Gastroesophageal sphincter (tissue), 4 donors: ENCODE data around the gene ARID2. TPM values are rescaled to one million over a fixed set of nuclear protein-coding genes. Genes with fewer than 3 reads are reported as not detected.

Source experiments
- ATAC-seq: fragments of 150-250 bp; one replicate; pipeline ENCODE4 v1.9.1; 2016; ENCODE audit warnings: mild to moderate bottlenecking, moderate library complexity
- H3K27ac ChIP-seq, 4 donors: fragments of 200-600 bp; sonication (generic) in 3 of 4; 1 replicate in 3 of 4; 2 replicates in 1 of 4; pipeline ENCODE4 v1.5.1; 2016 to 2019
- H3K27me3 ChIP-seq: fragments of 200-600 bp; sonication (generic); one replicate; pipeline ENCODE4 v1.5.1; 2019
- H3K36me3 ChIP-seq, 2 donors: fragments of 200-600 bp; sonication (generic); one replicate each; pipeline ENCODE4 v1.5.1; 2019; ENCODE audit warnings: control low read depth in 1 of 2
- H3K4me1 ChIP-seq, 3 donors: fragments of 200-600 bp; sonication (generic); 1 replicate in 2 of 3; 2 replicates in 1 of 3; pipeline ENCODE4 v1.5.1; 2016 to 2019; ENCODE audit warnings: control low read depth in 2 of 3
- H3K4me3 ChIP-seq, 2 donors: fragments of 200-600 bp; sonication (generic); one replicate each; pipeline ENCODE4 v1.5.1; 2019; ENCODE audit warnings: mild to moderate bottlenecking in 1 of 2, moderate library complexity in 1 of 2
- H3K9me3 ChIP-seq, 3 donors: fragments of 200-600 bp; sonication (generic); one replicate each; pipeline ENCODE4 v1.5.1; 2017 to 2019; ENCODE audit warnings: control low read depth in 2 of 3
- EP300 ChIP-seq: sonication (generic); formaldehyde crosslinking; IDR thresholded peaks from one replicate; pipeline ENCODE4 v1.6.1; 2017; ENCODE audit warnings: antibody characterized with exemption, mild to moderate bottlenecking
- POLR2A ChIP-seq, 2 donors: fragments of 450-650 bp; IDR thresholded peaks; one replicate each; pipeline ENCODE4 v1.6.1; 2017; ENCODE audit warnings: antibody characterized with exemption in 2 of 2, mild to moderate bottlenecking in 2 of 2, moderate library complexity in 1 of 2
- POLR2AphosphoS5 ChIP-seq: sonication (generic); formaldehyde crosslinking; IDR thresholded peaks from one replicate; pipeline ENCODE4 v1.6.1; 2017; ENCODE audit warnings: antibody characterized with exemption
- WGBS, 2 donors: methylation state at CpG; one replicate each; pipeline ENCODE4 v1.1.5; 2018; ENCODE audit warnings: low coverage in 1 of 2; 5-methylcytosine and 5-hydroxymethylcytosine counted together
- total RNA-seq, 4 donors: library from RNA; depleted of rRNA; stranded (reverse); fragments of >200 nt; gene quantifications; one replicate each; pipeline ENCODE4 v1.1.0, GENCODE V29; 2016
- TF ChIP-seq, protein P1 (sequence below), 4 experiments: fragments of 200-600 bp in 2 of 4; fragments of 450-650 bp in 2 of 4; sonication (generic) in 1 of 4; IDR thresholded peaks; one replicate each; pipeline ENCODE4 v1.5.1; 2017 to 2019; ENCODE audit warnings: antibody characterized with exemption in 4 of 4, mild to moderate bottlenecking in 2 of 4, moderate library complexity in 2 of 4

The ARID2 gene
- total RNA-seq, 4 donors from 2014 or later = 28.9 to 49.0 (median 32.1) TPM

DNA sequence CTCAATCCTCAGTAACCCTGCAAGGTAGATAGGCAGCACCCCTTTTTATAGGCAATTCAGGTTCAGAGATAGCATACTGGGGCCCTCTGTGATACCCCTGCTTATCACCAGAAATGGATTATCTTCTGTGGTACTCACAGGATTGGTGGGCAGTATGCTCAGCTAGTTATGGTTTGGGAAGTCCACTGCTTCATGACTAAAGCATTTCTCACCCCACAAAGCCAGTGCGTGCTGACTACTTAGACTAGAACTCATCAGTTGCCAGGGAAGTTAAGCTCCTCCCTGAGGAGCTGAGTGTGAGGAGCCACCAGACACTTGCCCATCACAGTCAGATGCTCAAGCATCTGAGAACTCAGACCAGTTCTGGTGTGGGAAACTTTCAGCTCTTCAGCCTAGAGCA lies 184.6 kb downstream of the ARID2 start:
- H3K36me3 ChIP-seq = peaks cover 0 to 13% of the 10 kb centered on the region in 2 donors
- ATAC-seq = no peak
- H3K27me3 ChIP-seq = no peaks in the 10 kb centered on the region
- H3K9me3 ChIP-seq = peaks cover 0 to 4% (median 0%) of the 10 kb centered on the region in 3 donors
- H3K4me1 ChIP-seq = peaks cover 0 to 30% (median 0%) of the 10 kb centered on the region in 3 donors
- no peak overlapping the region for H3K4me3 ChIP-seq
- WGBS, 2 donors = 33% methylated on average over 1 of the region's 1 CpG; no CpG with 5 or more reads in 1 of the 2 donors
- TF ChIP-seq POLR2AphosphoS5 (peak; percentile 3), POLR2A (IDR thresholded peaks at IDR 0.05) (no peak), EP300 (no peak)
- TF ChIP-seq, protein P1, sequence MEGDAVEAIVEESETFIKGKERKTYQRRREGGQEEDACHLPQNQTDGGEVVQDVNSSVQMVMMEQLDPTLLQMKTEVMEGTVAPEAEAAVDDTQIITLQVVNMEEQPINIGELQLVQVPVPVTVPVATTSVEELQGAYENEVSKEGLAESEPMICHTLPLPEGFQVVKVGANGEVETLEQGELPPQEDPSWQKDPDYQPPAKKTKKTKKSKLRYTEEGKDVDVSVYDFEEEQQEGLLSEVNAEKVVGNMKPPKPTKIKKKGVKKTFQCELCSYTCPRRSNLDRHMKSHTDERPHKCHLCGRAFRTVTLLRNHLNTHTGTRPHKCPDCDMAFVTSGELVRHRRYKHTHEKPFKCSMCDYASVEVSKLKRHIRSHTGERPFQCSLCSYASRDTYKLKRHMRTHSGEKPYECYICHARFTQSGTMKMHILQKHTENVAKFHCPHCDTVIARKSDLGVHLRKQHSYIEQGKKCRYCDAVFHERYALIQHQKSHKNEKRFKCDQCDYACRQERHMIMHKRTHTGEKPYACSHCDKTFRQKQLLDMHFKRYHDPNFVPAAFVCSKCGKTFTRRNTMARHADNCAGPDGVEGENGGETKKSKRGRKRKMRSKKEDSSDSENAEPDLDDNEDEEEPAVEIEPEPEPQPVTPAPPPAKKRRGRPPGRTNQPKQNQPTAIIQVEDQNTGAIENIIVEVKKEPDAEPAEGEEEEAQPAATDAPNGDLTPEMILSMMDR (IDR thresholded peaks at IDR 0.05) = no peak
- no peak overlapping the region for H3K27ac ChIP-seq

DNA sequence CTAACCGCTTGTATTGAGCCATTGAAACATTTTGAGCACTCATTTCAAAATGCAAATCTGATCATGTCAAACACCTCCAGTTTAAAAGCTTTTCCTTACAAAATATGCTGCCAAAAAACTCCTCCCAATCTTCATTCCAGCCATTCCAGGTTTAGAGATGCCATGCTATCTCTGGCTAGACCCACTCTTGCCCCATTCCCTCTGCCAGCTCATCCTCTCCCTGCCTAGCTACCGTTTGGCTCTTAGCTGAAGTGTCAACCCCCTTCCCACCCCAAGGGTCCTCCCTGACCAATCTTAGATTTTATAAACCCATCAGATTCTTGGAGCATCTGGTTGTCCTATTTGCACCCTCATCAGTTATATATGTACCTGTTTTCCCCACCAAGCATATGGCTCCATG lies 185.9 kb downstream of the ARID2 start:
- ATAC-seq = no peak
- peaks cover 0 to 18% (median 0%) of the 10 kb centered on the region in 3 donors for H3K4me1 ChIP-seq
- H3K36me3 ChIP-seq = peaks cover 0 to 19% of the 10 kb centered on the region in 2 donors
- H3K27ac ChIP-seq = no peak overlapping the region
- TF ChIP-seq, protein P1 (IDR thresholded peaks at IDR 0.05) = no peak
- no peak for TF ChIP-seq POLR2A (IDR thresholded peaks at IDR 0.05)
- TF ChIP-seq POLR2AphosphoS5 = no peak
- TF ChIP-seq EP300 = no peak
- no peak overlapping the region for H3K4me3 ChIP-seq
- H3K27me3 ChIP-seq = no peaks in the 10 kb centered on the region
- 95 to 100% methylated on average over 1 to 2 of the region's 2 CpGs for WGBS, 2 donors
- peaks cover 0 to 4% (median 0%) of the 10 kb centered on the region in 3 donors for H3K9me3 ChIP-seq

DNA sequence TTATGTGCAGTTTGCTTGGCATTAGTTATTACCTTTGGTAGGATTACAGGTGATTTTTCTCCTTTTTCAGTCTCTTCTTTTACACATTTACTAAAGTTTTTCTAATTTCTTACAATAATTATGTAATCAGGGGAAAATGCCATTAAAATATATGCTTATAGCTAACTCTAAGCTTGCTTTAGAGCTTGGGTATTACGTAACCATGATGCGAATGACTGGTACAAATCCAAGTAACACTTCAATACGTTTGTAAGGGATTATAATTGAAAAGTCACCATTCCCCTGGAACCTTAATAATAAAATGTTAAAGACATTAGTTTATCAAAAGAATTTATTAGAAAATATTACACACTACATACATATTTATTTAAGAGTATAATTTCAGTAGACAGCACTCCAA lies 189.3 kb downstream of the ARID2 start:
- Histone ChIP-seq H3K36me3 (peaks cover 0 to 53% of the 10 kb centered on the region in 2 donors), H3K4me1 (peaks cover 0 to under 1% (median 0%) of the 10 kb centered on the region in 3 donors), H3K27me3 (no peaks in the 10 kb centered on the region), H3K27ac (no peak overlapping the region), H3K9me3 (peaks cover 0 to 4% (median 0%) of the 10 kb centered on the region in 3 donors), H3K4me3 (no peak overlapping the region)
- no peak for TF ChIP-seq EP300
- TF ChIP-seq, protein P1 (IDR thresholded peaks at IDR 0.05) = no peak
- TF ChIP-seq POLR2AphosphoS5 = no peak
- TF ChIP-seq POLR2A (IDR thresholded peaks at IDR 0.05) = no peak
- no peak for ATAC-seq
- 76 to 84% methylated on average over 3 of the region's 3 CpGs for WGBS, 2 donors

DNA sequence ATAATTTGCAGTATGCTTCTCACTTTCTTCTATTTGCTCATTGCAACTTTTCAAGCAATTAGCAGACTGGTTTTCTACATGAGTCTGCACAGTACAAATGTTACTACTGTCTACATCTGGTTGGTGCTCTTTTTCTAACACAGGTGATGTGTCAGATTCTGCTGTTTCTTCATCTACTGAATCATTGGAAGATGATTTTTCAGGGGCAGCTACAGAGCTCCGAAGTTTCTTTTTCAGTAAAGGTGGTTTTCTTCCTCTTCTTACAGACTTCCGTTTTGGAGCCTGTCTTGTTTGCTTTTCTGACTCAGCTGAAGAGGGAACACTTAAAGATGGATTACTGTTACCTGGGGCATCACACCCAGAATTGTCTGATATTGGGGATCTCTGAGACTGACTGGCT lies 198.8 kb downstream of the ARID2 start:
- peaks cover 3 to 87% of the 10 kb centered on the region in 2 donors for H3K36me3 ChIP-seq
- TF ChIP-seq POLR2A (IDR thresholded peaks at IDR 0.05) = no peak
- no peak for TF ChIP-seq POLR2AphosphoS5
- TF ChIP-seq, protein P1 (IDR thresholded peaks at IDR 0.05) = no peak
- TF ChIP-seq EP300 = no peak
- no peak overlapping the region for H3K4me3 ChIP-seq
- H3K27me3 ChIP-seq = no peaks in the 10 kb centered on the region
- H3K9me3 ChIP-seq = no peaks in the 10 kb centered on the region
- 71 to 73% methylated on average over 2 of the region's 2 CpGs for WGBS, 2 donors
- no peak overlapping the region for H3K27ac ChIP-seq
- ATAC-seq = no peak
- H3K4me1 ChIP-seq = peaks cover 0 to 4% (median 0%) of the 10 kb centered on the region in 3 donors

DNA sequence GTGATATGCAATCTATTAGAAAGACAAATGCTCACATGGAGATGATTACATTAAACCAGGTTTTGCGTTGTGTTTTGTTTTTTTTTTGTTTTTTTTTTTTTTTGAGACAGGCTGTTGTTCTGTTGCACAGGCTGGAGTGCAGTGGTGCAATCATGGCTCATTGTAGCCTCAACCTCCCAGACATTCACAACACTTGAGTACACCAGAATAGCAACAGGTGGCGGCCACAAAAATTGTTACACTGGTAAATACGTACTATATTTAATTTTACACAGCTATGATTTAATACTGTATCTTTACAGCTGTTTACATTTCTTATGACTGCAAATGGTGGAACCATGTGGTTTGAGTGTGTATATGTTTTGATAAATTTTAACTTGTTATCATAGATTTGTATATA lies 200.9 kb downstream of the ARID2 start:
- no peak for ATAC-seq
- peaks cover 4 to 24% (median 8%) of the 10 kb centered on the region in 3 donors for H3K4me1 ChIP-seq
- no peaks in the 10 kb centered on the region for H3K9me3 ChIP-seq
- no peak overlapping the region for H3K27ac ChIP-seq
- H3K27me3 ChIP-seq = no peaks in the 10 kb centered on the region
- TF ChIP-seq, protein P1 (IDR thresholded peaks at IDR 0.05) = no peak
- no peak for TF ChIP-seq POLR2AphosphoS5
- TF ChIP-seq EP300 = no peak
- 77 to 89% methylated on average over 3 of the region's 3 CpGs for WGBS, 2 donors
- no peak overlapping the region for H3K4me3 ChIP-seq
- peaks cover 3 to 67% of the 10 kb centered on the region in 2 donors for H3K36me3 ChIP-seq
